K562 (cell line): ENCODE data around the gene NARF. TPM values are rescaled to one million over a fixed set of nuclear protein-coding genes. Genes with fewer than 3 reads are reported as not detected.
A peak's percentile ranks its signal among the peaks of the same experiment; 100 is the strongest.

Experiments
- CBX2 ChIP-seq: fragments of 200-600 bp; sonication (generic); IDR thresholded peaks from one replicate; pipeline ENCODE4 v1.6.1; 2012; ENCODE audit warnings: mild to moderate bottlenecking, low read length, inconsistent platforms; ENCODE audit not compliant: insufficient read depth, poor library complexity, severe bottlenecking
- CCNT2 ChIP-seq: IDR thresholded peaks from 2 replicates; pipeline ENCODE4 v1.6.1; 2011; ENCODE audit warnings: borderline replicate concordance, low read depth, mild to moderate bottlenecking, moderate library complexity, mixed read lengths, low read length; ENCODE audit not compliant: insufficient read length; ENCODE audit errors: extremely low read depth
- CHD2 ChIP-seq: IDR thresholded peaks from 2 replicates; pipeline ENCODE4 v1.6.1; 2011; ENCODE audit warnings: low read depth, low read length
- HDGF ChIP-seq: fragments of 450-650 bp; IDR thresholded peaks from 2 replicates; pipeline ENCODE4 v1.6.1; 2016
- PHB2 ChIP-seq: fragments of 450-650 bp; IDR thresholded peaks from 2 replicates; pipeline ENCODE4 v1.6.1; 2017; ENCODE audit warnings: low read depth
- SIX5 ChIP-seq, 2 experiments: IDR thresholded peaks; 2 replicates each; pipeline ENCODE4 v1.6.1; 2011; ENCODE audit warnings: low read length in 2 of 2, borderline replicate concordance in 1 of 2, low read depth in 1 of 2, mild to moderate bottlenecking in 1 of 2, moderate library complexity in 1 of 2; ENCODE audit not compliant: insufficient read depth in 1 of 2
- ZNF133 ChIP-seq: fragments of 250-450 bp; sonication (Bioruptor Pico); IDR thresholded peaks from 2 replicates; pipeline ENCODE4 v1.4.0; 2020; ENCODE audit warnings: mild to moderate bottlenecking
- ZNF408 ChIP-seq: fragments of 250-450 bp; sonication (Bioruptor Pico); IDR thresholded peaks from 2 replicates; pipeline ENCODE4 v1.4.0; 2020; ENCODE audit warnings: low read depth, mild to moderate bottlenecking, moderate library complexity
- ZNF445 ChIP-seq: fragments of 250-450 bp; sonication (Bioruptor Pico); IDR thresholded peaks from 2 replicates; pipeline ENCODE4 v1.4.0; 2020; ENCODE audit warnings: low read depth, mild to moderate bottlenecking, moderate library complexity
- polyA plus RNA-seq, 8 experiments: library from polyadenylated mRNA; depleted of rRNA in 4 of 8; stranded (reverse) in 5 of 8; unstranded in 3 of 8; fragments of >200 nt; fragmentation: Nextera tagmentation in 2 of 8; fragmentation: Illumina TruSeq in 1 of 8; extraction: Ambion mirVana in 2 of 8; extraction: Trizol in 1 of 8; gene quantifications; 2 replicates each; pipeline versions ENCODE4 v1.2.1 to v1.2.3, GENCODE V29; 2011 to 2014; ENCODE audit warnings: inconsistent platforms in 1 of 8, missing spikeins in 1 of 8
- total RNA-seq, 7 experiments: library from RNA; depleted of rRNA in 6 of 7; stranded (reverse); fragments of >200 nt in 6 of 7; fragmentation: Illumina TruSeq in 2 of 7; extraction: Trizol in 2 of 7; gene quantifications; 2 replicates each; pipeline versions ENCODE4 v1.2.1 to v1.2.3, GENCODE V29; 2011 to 2021; ENCODE audit warnings: low replicate concordance in 1 of 7
- TF ChIP-seq, protein P1 (sequence below), 2 experiments: fragments of 450-650 bp in 1 of 2; sonication (generic) in 1 of 2; formaldehyde crosslinking in 1 of 2; IDR thresholded peaks; 2 replicates each; pipeline versions ENCODE4 v1.7.1 to v1.9.0; 2016 to 2022; ENCODE audit warnings: inconsistent platforms in 1 of 2, mild to moderate bottlenecking in 1 of 2, missing genetic modification reagents in 1 of 2
- TF ChIP-seq, protein P2 (sequence below): conservative IDR thresholded peaks from 2 replicates; pipeline ENCODE4 v1.6.1; 2011; ENCODE audit warnings: low read depth, mild to moderate bottlenecking, low read length; ENCODE audit not compliant: control insufficient read depth
- TF ChIP-seq, protein P3 (sequence below): IDR thresholded peaks from 2 replicates; pipeline ENCODE4 v1.6.1; 2011; ENCODE audit warnings: borderline replicate concordance, low read depth, mild to moderate bottlenecking, moderate library complexity, low read length; ENCODE audit not compliant: insufficient read depth, poor library complexity, severe bottlenecking

NARF gene
- total and polyA plus RNA-seq, 9 of the 15 experiments (the other 6 are each of a cell fraction or from before 2014, with no cell fraction given): 60.4 to 423 (median 132) TPM

DNA sequence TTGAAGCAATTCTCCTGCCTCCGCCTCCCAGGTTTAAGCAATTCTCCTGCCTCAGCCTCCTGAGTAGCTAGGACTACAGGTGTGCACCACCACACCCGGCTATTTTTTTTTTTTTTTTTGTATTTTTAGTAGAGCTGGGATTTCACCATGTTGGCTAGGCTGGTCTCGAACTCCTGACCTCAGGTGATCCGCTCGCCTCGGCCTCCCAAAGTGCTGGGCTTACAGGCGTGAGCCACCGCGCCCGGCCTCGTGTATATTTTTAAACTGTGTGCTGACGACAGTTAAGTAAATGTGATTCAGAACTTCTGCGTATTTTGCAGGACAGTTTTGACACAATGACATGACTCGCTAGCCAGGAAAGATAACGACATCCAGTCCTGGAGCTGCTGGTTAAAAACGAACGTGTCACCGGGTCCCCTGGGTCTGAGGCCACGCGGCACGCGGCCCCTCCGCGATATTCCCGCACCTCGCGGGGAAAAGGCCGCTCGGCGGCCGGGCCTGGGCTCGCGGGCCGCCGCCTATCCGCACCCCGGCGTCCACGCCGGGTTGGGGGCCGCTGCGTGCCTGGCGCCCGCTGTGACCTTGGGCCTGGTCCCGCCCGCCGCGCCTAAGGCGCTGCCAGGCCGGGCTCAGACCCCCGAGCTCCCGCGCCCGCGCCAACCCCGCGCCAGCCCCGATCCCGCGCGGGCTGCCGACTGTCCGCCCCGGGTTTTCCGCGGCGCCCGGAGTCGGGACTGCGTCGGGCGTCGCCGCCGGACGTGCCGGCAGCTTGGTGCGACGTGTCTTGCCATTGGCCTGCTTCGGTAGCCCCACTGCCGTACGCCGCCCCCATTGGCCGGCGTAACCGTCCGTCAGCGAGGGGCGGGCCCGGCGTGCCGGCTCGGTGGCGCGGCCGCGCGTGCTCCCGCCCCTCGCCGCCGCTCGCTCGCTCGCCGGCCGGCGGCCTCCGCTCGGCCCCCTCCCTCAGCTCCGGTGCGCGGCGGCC is 60.6 kb downstream of the NARF start, which contains the start of gene FOXK2 (continued):
- TF ChIP-seq, protein P1, sequence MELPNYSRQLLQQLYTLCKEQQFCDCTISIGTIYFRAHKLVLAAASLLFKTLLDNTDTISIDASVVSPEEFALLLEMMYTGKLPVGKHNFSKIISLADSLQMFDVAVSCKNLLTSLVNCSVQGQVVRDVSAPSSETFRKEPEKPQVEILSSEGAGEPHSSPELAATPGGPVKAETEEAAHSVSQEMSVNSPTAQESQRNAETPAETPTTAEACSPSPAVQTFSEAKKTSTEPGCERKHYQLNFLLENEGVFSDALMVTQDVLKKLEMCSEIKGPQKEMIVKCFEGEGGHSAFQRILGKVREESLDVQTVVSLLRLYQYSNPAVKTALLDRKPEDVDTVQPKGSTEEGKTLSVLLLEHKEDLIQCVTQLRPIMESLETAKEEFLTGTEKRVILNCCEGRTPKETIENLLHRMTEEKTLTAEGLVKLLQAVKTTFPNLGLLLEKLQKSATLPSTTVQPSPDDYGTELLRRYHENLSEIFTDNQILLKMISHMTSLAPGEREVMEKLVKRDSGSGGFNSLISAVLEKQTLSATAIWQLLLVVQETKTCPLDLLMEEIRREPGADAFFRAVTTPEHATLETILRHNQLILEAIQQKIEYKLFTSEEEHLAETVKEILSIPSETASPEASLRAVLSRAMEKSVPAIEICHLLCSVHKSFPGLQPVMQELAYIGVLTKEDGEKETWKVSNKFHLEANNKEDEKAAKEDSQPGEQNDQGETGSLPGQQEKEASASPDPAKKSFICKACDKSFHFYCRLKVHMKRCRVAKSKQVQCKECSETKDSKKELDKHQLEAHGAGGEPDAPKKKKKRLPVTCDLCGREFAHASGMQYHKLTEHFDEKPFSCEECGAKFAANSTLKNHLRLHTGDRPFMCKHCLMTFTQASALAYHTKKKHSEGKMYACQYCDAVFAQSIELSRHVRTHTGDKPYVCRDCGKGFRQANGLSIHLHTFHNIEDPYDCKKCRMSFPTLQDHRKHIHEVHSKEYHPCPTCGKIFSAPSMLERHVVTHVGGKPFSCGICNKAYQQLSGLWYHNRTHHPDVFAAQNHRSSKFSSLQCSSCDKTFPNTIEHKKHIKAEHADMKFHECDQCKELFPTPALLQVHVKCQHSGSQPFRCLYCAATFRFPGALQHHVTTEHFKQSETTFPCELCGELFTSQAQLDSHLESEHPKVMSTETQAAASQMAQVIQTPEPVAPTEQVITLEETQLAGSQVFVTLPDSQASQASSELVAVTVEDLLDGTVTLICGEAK (IDR thresholded peaks at IDR 0.05): peak; percentile 53
- TF ChIP-seq, protein P1 (CRISPR knock-in tag; IDR thresholded peaks at IDR 0.05): no peak
- TF ChIP-seq CCNT2: peak; percentile 89
- TF ChIP-seq SIX5 (IDR thresholded peaks at IDR 0.05; ENCODE audit: borderline replicate concordance in 1 of 2, insufficient read depth in 1 of 2, low read depth in 1 of 2, low read length in 2 of 2): no peak
- no peak for TF ChIP-seq ZNF445 (CRISPR knock-in tag)
- no peak for TF ChIP-seq CBX2
- TF ChIP-seq CHD2: peak; percentile 92
- TF ChIP-seq HDGF: peak; percentile 84
- no peak for TF ChIP-seq ZNF133
- no peak for TF ChIP-seq ZNF408 (CRISPR knock-in tag)
- TF ChIP-seq, protein P2, sequence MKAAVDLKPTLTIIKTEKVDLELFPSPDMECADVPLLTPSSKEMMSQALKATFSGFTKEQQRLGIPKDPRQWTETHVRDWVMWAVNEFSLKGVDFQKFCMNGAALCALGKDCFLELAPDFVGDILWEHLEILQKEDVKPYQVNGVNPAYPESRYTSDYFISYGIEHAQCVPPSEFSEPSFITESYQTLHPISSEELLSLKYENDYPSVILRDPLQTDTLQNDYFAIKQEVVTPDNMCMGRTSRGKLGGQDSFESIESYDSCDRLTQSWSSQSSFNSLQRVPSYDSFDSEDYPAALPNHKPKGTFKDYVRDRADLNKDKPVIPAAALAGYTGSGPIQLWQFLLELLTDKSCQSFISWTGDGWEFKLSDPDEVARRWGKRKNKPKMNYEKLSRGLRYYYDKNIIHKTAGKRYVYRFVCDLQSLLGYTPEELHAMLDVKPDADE: peak; percentile 66; the same call in 1 of the 2 replicates
- peak; percentile 48; the same call in 1 of the 2 replicates for TF ChIP-seq PHB2
- TF ChIP-seq, protein P3, sequence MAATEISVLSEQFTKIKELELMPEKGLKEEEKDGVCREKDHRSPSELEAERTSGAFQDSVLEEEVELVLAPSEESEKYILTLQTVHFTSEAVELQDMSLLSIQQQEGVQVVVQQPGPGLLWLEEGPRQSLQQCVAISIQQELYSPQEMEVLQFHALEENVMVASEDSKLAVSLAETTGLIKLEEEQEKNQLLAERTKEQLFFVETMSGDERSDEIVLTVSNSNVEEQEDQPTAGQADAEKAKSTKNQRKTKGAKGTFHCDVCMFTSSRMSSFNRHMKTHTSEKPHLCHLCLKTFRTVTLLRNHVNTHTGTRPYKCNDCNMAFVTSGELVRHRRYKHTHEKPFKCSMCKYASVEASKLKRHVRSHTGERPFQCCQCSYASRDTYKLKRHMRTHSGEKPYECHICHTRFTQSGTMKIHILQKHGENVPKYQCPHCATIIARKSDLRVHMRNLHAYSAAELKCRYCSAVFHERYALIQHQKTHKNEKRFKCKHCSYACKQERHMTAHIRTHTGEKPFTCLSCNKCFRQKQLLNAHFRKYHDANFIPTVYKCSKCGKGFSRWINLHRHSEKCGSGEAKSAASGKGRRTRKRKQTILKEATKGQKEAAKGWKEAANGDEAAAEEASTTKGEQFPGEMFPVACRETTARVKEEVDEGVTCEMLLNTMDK: no peak
